Measurements from ENCODE around the gene STEAP2. TPM values are rescaled to one million over a fixed set of nuclear protein-coding genes. Genes with fewer than 3 reads are reported as not detected.

STEAP2 gene
- total RNA-seq, 1 donor, result 9.8 TPM

DNA sequence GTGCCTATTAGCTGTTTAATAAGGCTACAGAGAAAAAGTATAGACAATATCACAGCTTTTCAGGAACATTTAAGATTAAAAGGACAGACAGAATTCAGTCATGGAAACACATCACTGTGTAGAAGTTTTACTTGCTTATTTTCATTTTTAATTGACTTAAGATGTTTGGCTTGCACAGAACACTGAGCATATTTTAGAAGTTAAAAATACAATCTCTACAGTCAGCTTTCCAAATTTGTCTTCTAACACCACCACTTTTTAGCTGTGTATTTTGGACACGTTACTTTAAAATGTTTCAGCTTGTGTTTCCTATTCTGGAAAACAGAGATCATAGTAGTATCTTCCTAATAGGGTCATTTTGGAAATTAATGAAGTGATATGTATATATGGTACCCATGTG lies 45.2 kb downstream of the STEAP2 start:
- H3K27me3 ChIP-seq (ENCODE audit: insufficient read depth, low read length), result no peaks in the 10 kb centered on the region
- H3K9me3 ChIP-seq (ENCODE audit: low read depth, low read length), result no peaks in the 10 kb centered on the region
- H3K4me1 ChIP-seq (ENCODE audit: insufficient read depth, low read length), result peaks cover under 1% of the 10 kb centered on the region
- H3K27ac ChIP-seq (ENCODE audit: low read depth, low read length), result no peak overlapping the region
- no peaks in the 10 kb centered on the region for H3K79me2 ChIP-seq (ENCODE audit: insufficient read depth, low read length)
- TF ChIP-seq, protein P1, sequence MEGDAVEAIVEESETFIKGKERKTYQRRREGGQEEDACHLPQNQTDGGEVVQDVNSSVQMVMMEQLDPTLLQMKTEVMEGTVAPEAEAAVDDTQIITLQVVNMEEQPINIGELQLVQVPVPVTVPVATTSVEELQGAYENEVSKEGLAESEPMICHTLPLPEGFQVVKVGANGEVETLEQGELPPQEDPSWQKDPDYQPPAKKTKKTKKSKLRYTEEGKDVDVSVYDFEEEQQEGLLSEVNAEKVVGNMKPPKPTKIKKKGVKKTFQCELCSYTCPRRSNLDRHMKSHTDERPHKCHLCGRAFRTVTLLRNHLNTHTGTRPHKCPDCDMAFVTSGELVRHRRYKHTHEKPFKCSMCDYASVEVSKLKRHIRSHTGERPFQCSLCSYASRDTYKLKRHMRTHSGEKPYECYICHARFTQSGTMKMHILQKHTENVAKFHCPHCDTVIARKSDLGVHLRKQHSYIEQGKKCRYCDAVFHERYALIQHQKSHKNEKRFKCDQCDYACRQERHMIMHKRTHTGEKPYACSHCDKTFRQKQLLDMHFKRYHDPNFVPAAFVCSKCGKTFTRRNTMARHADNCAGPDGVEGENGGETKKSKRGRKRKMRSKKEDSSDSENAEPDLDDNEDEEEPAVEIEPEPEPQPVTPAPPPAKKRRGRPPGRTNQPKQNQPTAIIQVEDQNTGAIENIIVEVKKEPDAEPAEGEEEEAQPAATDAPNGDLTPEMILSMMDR (IDR thresholded peaks at IDR 0.05; ENCODE audit: extremely low read depth, low read depth, low read length), result no peak
- no peak for DNase-seq (ENCODE audit: insufficient read length, low spot score, missing footprints)
- no peak overlapping the region for H3K4me3 ChIP-seq (ENCODE audit: insufficient read depth, low read length)
- no peaks in the 10 kb centered on the region for H4K20me1 ChIP-seq (ENCODE audit: insufficient read depth, low read length)
- no peak overlapping the region for H3K4me2 ChIP-seq (ENCODE audit: insufficient read depth, low read length)
- H3K36me3 ChIP-seq (ENCODE audit: insufficient read depth, low read length), result no peaks in the 10 kb centered on the region
- H2AFZ ChIP-seq (ENCODE audit: low read length), result no peak overlapping the region

DNA sequence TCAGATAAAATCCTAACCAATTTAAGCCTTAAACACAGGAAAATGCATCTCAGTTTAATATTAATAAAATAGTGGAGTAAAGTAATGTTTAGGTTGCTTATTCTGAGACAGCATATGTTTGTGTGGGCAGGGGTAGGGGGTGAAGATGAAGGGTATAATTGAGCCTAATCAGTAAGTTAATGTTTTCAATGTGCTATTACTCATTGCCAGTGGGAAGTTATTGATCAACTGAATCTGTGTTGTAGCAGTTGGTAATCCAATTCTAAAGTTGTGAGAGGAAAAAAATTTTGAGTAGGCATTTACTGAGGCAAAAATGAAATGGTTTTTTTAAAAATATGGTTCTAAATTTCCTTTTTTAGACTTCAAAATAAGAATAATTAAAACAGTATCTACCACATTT lies 49.9 kb downstream of the STEAP2 start:
- no peak overlapping the region for H2AFZ ChIP-seq (ENCODE audit: low read length)

DNA sequence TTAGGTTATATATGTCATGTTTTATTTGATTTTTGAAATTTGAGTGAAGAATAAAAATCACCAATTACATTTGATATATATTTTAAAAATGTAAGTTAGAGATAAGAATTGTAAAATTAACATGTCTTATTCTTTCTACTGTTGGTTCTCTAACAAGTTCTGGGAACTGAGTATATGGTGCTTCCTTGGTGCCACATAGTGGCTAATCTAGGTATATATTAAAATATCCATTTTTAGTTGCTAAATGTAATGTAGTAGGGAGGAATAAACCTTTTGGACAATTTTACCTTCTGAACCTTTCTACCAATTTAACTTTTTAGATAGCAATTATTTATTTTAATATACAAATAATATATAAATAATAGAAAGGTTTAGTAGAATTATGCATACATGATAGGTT lies 50.9 kb downstream of the STEAP2 start:
- H3K4me3 ChIP-seq (ENCODE audit: insufficient read depth, low read length), result no peak overlapping the region
- peak; percentile 61 for DNase-seq (ENCODE audit: insufficient read length, low spot score, missing footprints)
- no peaks in the 10 kb centered on the region for H3K9me3 ChIP-seq (ENCODE audit: low read depth, low read length)
- no peaks in the 10 kb centered on the region for H4K20me1 ChIP-seq (ENCODE audit: insufficient read depth, low read length)
- H3K4me1 ChIP-seq (ENCODE audit: insufficient read depth, low read length), result peaks cover 20% of the 10 kb centered on the region
- H3K27ac ChIP-seq (ENCODE audit: low read depth, low read length), result no peak overlapping the region
- no peaks in the 10 kb centered on the region for H3K79me2 ChIP-seq (ENCODE audit: insufficient read depth, low read length)
- no peak overlapping the region for H3K4me2 ChIP-seq (ENCODE audit: insufficient read depth, low read length)
- H3K27me3 ChIP-seq (ENCODE audit: insufficient read depth, low read length), result no peaks in the 10 kb centered on the region
- TF ChIP-seq, protein P1 (IDR thresholded peaks at IDR 0.05; ENCODE audit: extremely low read depth, low read depth, low read length), result peak; percentile 50
- no peak overlapping the region for H2AFZ ChIP-seq (ENCODE audit: low read length)
- no peaks in the 10 kb centered on the region for H3K36me3 ChIP-seq (ENCODE audit: insufficient read depth, low read length)

More for the DNA sequence above, 49.9 kb downstream of the STEAP2 start:
- H3K27me3 ChIP-seq (ENCODE audit: insufficient read depth, low read length), result no peaks in the 10 kb centered on the region
- H3K27ac ChIP-seq (ENCODE audit: low read depth, low read length), result no peak overlapping the region
- no peaks in the 10 kb centered on the region for H4K20me1 ChIP-seq (ENCODE audit: insufficient read depth, low read length)
- DNase-seq (ENCODE audit: insufficient read length, low spot score, missing footprints), result no peak
- no peak overlapping the region for H3K4me3 ChIP-seq (ENCODE audit: insufficient read depth, low read length)
- no peaks in the 10 kb centered on the region for H3K79me2 ChIP-seq (ENCODE audit: insufficient read depth, low read length)
- peaks cover 10% of the 10 kb centered on the region for H3K4me1 ChIP-seq (ENCODE audit: insufficient read depth, low read length)
- no peaks in the 10 kb centered on the region for H3K9me3 ChIP-seq (ENCODE audit: low read depth, low read length)
- TF ChIP-seq, protein P1 (IDR thresholded peaks at IDR 0.05; ENCODE audit: extremely low read depth, low read depth, low read length), result no peak
- no peaks in the 10 kb centered on the region for H3K36me3 ChIP-seq (ENCODE audit: insufficient read depth, low read length)
- no peak overlapping the region for H3K4me2 ChIP-seq (ENCODE audit: insufficient read depth, low read length)

DNA sequence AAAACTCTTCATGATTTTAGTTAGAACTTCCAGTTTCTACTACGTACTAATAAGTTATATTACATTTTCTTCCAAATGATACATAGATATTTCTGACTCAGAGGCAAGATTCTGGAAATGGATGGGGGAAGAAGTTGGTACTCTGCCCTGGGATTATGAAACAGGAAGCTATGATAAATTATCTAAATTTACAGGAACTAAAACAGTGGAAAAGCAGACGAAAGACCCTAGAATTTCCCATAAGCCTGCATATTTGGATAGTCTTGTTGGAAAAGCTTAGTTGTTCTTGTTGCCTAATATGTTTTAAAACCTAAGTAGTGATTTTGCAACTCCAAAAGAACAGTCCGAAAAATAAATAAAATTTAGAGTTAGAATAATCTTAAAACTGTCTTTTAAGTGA lies 55.3 kb downstream of the STEAP2 start:
- peak; percentile 53 for DNase-seq (ENCODE audit: insufficient read length, low spot score, missing footprints)
- Histone ChIP-seq H3K9me3 (ENCODE audit: low read depth, low read length) (no peaks in the 10 kb centered on the region), H3K4me2 (ENCODE audit: insufficient read depth, low read length) (peak overlapping the region; percentile 69), H3K4me3 (ENCODE audit: insufficient read depth, low read length) (peak overlapping the region; percentile 36), H3K27ac (ENCODE audit: low read depth, low read length) (peak overlapping the region; percentile 86), H3K36me3 (ENCODE audit: insufficient read depth, low read length) (no peaks in the 10 kb centered on the region), H3K27me3 (ENCODE audit: insufficient read depth, low read length) (no peaks in the 10 kb centered on the region), H4K20me1 (ENCODE audit: insufficient read depth, low read length) (no peaks in the 10 kb centered on the region), H3K4me1 (ENCODE audit: insufficient read depth, low read length) (peaks cover 46% of the 10 kb centered on the region), H3K79me2 (ENCODE audit: insufficient read depth, low read length) (no peaks in the 10 kb centered on the region), H2AFZ (ENCODE audit: low read length) (peak overlapping the region; percentile 70)
- TF ChIP-seq, protein P1 (IDR thresholded peaks at IDR 0.05; ENCODE audit: extremely low read depth, low read depth, low read length), result no peak

Data from osteoblast (primary cell).